Breast epithelium (tissue), 3 donors: ENCODE data around the gene NAT10.

Experiments
- CTCF ChIP-seq, 3 donors: fragments of 450-650 bp; IDR thresholded peaks; one replicate each; pipeline ENCODE4 v1.5.1; 2016 to 2017; ENCODE audit warnings: antibody characterized with exemption in 3 of 3, mild to moderate bottlenecking in 3 of 3, moderate library complexity in 3 of 3
- POLR2A ChIP-seq: fragments of 450-650 bp; IDR thresholded peaks from one replicate; pipeline ENCODE4 v1.6.1; 2016; ENCODE audit warnings: antibody characterized with exemption, mild to moderate bottlenecking, moderate library complexity
- POLR2AphosphoS5 ChIP-seq, 3 donors: sonication (generic); formaldehyde crosslinking; IDR thresholded peaks; one replicate each; pipeline ENCODE4 v1.6.1; 2017; ENCODE audit warnings: antibody characterized with exemption in 3 of 3

- TF ChIP-seq POLR2A: no peak
- TF ChIP-seq CTCF (IDR thresholded peaks at IDR 0.05): no peak
- TF ChIP-seq POLR2AphosphoS5 (IDR thresholded peaks at IDR 0.05): no peak
Observed at GRCh38 chr11:34114471-34114870, 9.0 kb downstream of the NAT10 start.
